Superior temporal gyrus (tissue), 1 donor: Measurements from ENCODE around the gene MCHR1.
A peak's percentile ranks its signal among the peaks of the same experiment; 100 is the strongest.
"Not testable (repeated sequence)": the region's sequence is repeated elsewhere in the genome, so short reads cannot be mapped to it uniquely, and the experiment has no call there.

ENCODE experiments used
- DNase-seq: peaks from one replicate; pipeline ENCODE4 v3.0.0-alpha.2; 2016; ENCODE audit errors: extremely low spot score

The MCHR1 gene

GRCh38 chr22:40656651-40657050 is 22.6 kb upstream of the MCHR1 start:
- not testable (repeated sequence) for DNase-seq

GRCh38 chr22:40659166-40659565 is 20.1 kb upstream of the MCHR1 start:
- no peak for DNase-seq

- no peak for DNase-seq
These were observed 18.6 kb upstream of the MCHR1 start for GRCh38 chr22:40660730-40661129.

GRCh38 chr22:40661671-40662070 is 17.6 kb upstream of the MCHR1 start:
- no peak for DNase-seq

GRCh38 chr22:40665312-40665711 is 14.0 kb upstream of the MCHR1 start:
- peak; percentile 59 for DNase-seq

- peak; percentile 40 for DNase-seq
These were observed 13.0 kb upstream of the MCHR1 start for GRCh38 chr22:40666151-40666848.

- no peak for DNase-seq
These were observed 10.5 kb upstream of the MCHR1 start for GRCh38 chr22:40668611-40669411.

GRCh38 chr22:40670058-40670457 is 9.2 kb upstream of the MCHR1 start:
- DNase-seq, result no peak

- no peak for DNase-seq
These were observed 7.9 kb upstream of the MCHR1 start for GRCh38 chr22:40671369-40671768.

- DNase-seq, result no peak
These were observed 7.4 kb upstream of the MCHR1 start for GRCh38 chr22:40671796-40672360.

- DNase-seq, result no peak
These were observed 6.3 kb upstream of the MCHR1 start for GRCh38 chr22:40673017-40673416.

GRCh38 chr22:40674274-40674673 is 5.0 kb upstream of the MCHR1 start:
- no peak for DNase-seq

GRCh38 chr22:40676166-40676565 is 3.1 kb upstream of the MCHR1 start:
- not testable (repeated sequence) for DNase-seq

- DNase-seq, result no peak
These were observed 2.6 kb upstream of the MCHR1 start for GRCh38 chr22:40676644-40677043.

GRCh38 chr22:40678493-40679248 is 613 bp upstream of the MCHR1 start:
- DNase-seq, result no peak

- no peak for DNase-seq
These were observed 907 bp downstream of the MCHR1 start for GRCh38 chr22:40679964-40680818.

- DNase-seq, result no peak
These were observed 1.5 kb downstream of the MCHR1 start for GRCh38 chr22:40680819-40681183.

GRCh38 chr22:40681451-40681850 is 2.2 kb downstream of the MCHR1 start:
- DNase-seq, result no peak

- no peak for DNase-seq
These were observed 5.4 kb downstream of the MCHR1 start for GRCh38 chr22:40684728-40685127.

GRCh38 chr22:40685406-40685805 is 6.1 kb downstream of the MCHR1 start:
- DNase-seq, result no peak

- DNase-seq, result no peak
These were observed 8.4 kb downstream of the MCHR1 start for GRCh38 chr22:40687706-40688105.
